ENCODE measurements around the gene TMEM131. TPM values are rescaled to one million over a fixed set of nuclear protein-coding genes. Genes with fewer than 3 reads are reported as not detected.

The TMEM131 gene
- total RNA-seq, 1 donor from 2014 or later: 31.7 TPM

- TF ChIP-seq CTCF (IDR thresholded peaks at IDR 0.05; ENCODE audit: unreplicated experiment): no peak
- DNase-seq (ENCODE audit: low spot score): no peak
- Mint-ChIP-seq H3K27me3 (ENCODE audit: unreplicated experiment) (peaks cover 7% of the 10 kb centered on the region), H3K4me3 (ENCODE audit: unreplicated experiment) (no peak overlapping the region), H3K9me3 (ENCODE audit: unreplicated experiment) (no peaks in the 10 kb centered on the region), H3K36me3 (ENCODE audit: low read depth, unreplicated experiment) (no peaks in the 10 kb centered on the region), H3K4me1 (ENCODE audit: unreplicated experiment) (no peaks in the 10 kb centered on the region), H3K27ac (ENCODE audit: unreplicated experiment) (no peak overlapping the region)
These were observed 43.5 kb upstream of the TMEM131 start for GRCh38 chr2:98039085-98039756.

GRCh38 chr2:98037666-98038336 is 42.1 kb upstream of the TMEM131 start:
- H3K4me3 Mint-ChIP-seq (ENCODE audit: unreplicated experiment): no peak overlapping the region
- no peaks in the 10 kb centered on the region for H3K36me3 Mint-ChIP-seq (ENCODE audit: low read depth, unreplicated experiment)
- peaks cover 7% of the 10 kb centered on the region for H3K27me3 Mint-ChIP-seq (ENCODE audit: unreplicated experiment)
- H3K9me3 Mint-ChIP-seq (ENCODE audit: unreplicated experiment): no peaks in the 10 kb centered on the region
- DNase-seq (ENCODE audit: low spot score): no peak
- no peak overlapping the region for H3K27ac Mint-ChIP-seq (ENCODE audit: unreplicated experiment)
- H3K4me1 Mint-ChIP-seq (ENCODE audit: unreplicated experiment): peaks cover 3% of the 10 kb centered on the region
- TF ChIP-seq CTCF (IDR thresholded peaks at IDR 0.05; ENCODE audit: unreplicated experiment): no peak

GRCh38 chr2:98037206-98037605 is 41.5 kb upstream of the TMEM131 start:
- H3K9me3 Mint-ChIP-seq (ENCODE audit: unreplicated experiment): no peaks in the 10 kb centered on the region
- peaks cover 7% of the 10 kb centered on the region for H3K4me1 Mint-ChIP-seq (ENCODE audit: unreplicated experiment)
- TF ChIP-seq CTCF (IDR thresholded peaks at IDR 0.05; ENCODE audit: unreplicated experiment): no peak
- DNase-seq (ENCODE audit: low spot score): no peak
- no peak overlapping the region for H3K4me3 Mint-ChIP-seq (ENCODE audit: unreplicated experiment)
- no peaks in the 10 kb centered on the region for H3K36me3 Mint-ChIP-seq (ENCODE audit: low read depth, unreplicated experiment)
- peaks cover 7% of the 10 kb centered on the region for H3K27me3 Mint-ChIP-seq (ENCODE audit: unreplicated experiment)
- H3K27ac Mint-ChIP-seq (ENCODE audit: unreplicated experiment): no peak overlapping the region

GRCh38 chr2:98036349-98037000 is 40.7 kb upstream of the TMEM131 start:
- Mint-ChIP-seq H3K9me3 (ENCODE audit: unreplicated experiment) (no peaks in the 10 kb centered on the region), H3K27me3 (ENCODE audit: unreplicated experiment) (peaks cover 5% of the 10 kb centered on the region), H3K4me1 (ENCODE audit: unreplicated experiment) (peaks cover 7% of the 10 kb centered on the region), H3K4me3 (ENCODE audit: unreplicated experiment) (no peak overlapping the region), H3K36me3 (ENCODE audit: low read depth, unreplicated experiment) (no peaks in the 10 kb centered on the region), H3K27ac (ENCODE audit: unreplicated experiment) (no peak overlapping the region)
- DNase-seq (ENCODE audit: low spot score): no peak
- no peak for TF ChIP-seq CTCF (IDR thresholded peaks at IDR 0.05; ENCODE audit: unreplicated experiment)

- H3K27me3 Mint-ChIP-seq (ENCODE audit: unreplicated experiment): peaks cover 3% of the 10 kb centered on the region
- H3K36me3 Mint-ChIP-seq (ENCODE audit: low read depth, unreplicated experiment): no peaks in the 10 kb centered on the region
- DNase-seq (ENCODE audit: low spot score): no peak
- H3K27ac Mint-ChIP-seq (ENCODE audit: unreplicated experiment): no peak overlapping the region
- H3K4me1 Mint-ChIP-seq (ENCODE audit: unreplicated experiment): peaks cover 7% of the 10 kb centered on the region
- no peak overlapping the region for H3K4me3 Mint-ChIP-seq (ENCODE audit: unreplicated experiment)
- TF ChIP-seq CTCF (IDR thresholded peaks at IDR 0.05; ENCODE audit: unreplicated experiment): no peak
- H3K9me3 Mint-ChIP-seq (ENCODE audit: unreplicated experiment): no peaks in the 10 kb centered on the region
These were observed 39.0 kb upstream of the TMEM131 start for GRCh38 chr2:98034745-98035144.
